DOHH2 (cell line): ENCODE measurements around the gene BCAS1.

Experiments
- H3F3A ChIP-seq: fragments of 200-600 bp; sonication (generic), shearing (Covaris generic); 2 replicates; pipeline ENCODE4 v1.6.0; 2016; ENCODE audit warnings: antibody characterized with exemption, mild to moderate bottlenecking; ENCODE audit not compliant: control insufficient read depth, insufficient read depth
- H3K27ac ChIP-seq: fragments of 200-600 bp; sonication (generic); 2 replicates; pipeline ENCODE4 v1.5.1; 2014; ENCODE audit warnings: low read depth, mild to moderate bottlenecking, low read length, moderate library complexity
- H3K27me3 ChIP-seq: fragments of 200-600 bp; sonication (generic); 2 replicates; pipeline ENCODE4 v1.6.1; 2014; ENCODE audit warnings: mild to moderate bottlenecking, low read length, mixed read lengths; ENCODE audit not compliant: control insufficient read depth
- H3K36me3 ChIP-seq: fragments of 200-600 bp; sonication (generic); 2 replicates; pipeline ENCODE4 v1.6.1; 2014; ENCODE audit warnings: mild to moderate bottlenecking, low read length, moderate library complexity, mixed read lengths; ENCODE audit not compliant: control insufficient read depth
- H3K4me1 ChIP-seq: fragments of 200-600 bp; sonication (generic); 2 replicates; pipeline ENCODE4 v1.6.1; 2014; ENCODE audit warnings: mild to moderate bottlenecking, low read length, mixed read lengths; ENCODE audit not compliant: control insufficient read depth
- H3K4me2 ChIP-seq: fragments of 200-600 bp; sonication (generic); 2 replicates; pipeline ENCODE4 v1.6.0; 2014; ENCODE audit warnings: mild to moderate bottlenecking, low read length, moderate library complexity
- H3K4me3 ChIP-seq: fragments of 200-600 bp; sonication (generic); 2 replicates; pipeline ENCODE4 v1.5.1; 2014; ENCODE audit warnings: mild to moderate bottlenecking, low read length, mixed read lengths
- H3K79me2 ChIP-seq: fragments of 200-600 bp; sonication (generic); 2 replicates; pipeline ENCODE4 v1.6.1; 2014; ENCODE audit warnings: mild to moderate bottlenecking, low read length, mixed read lengths; ENCODE audit not compliant: control insufficient read depth
- H3K9me2 ChIP-seq: fragments of 200-600 bp; sonication (generic); replicated peaks from 2 replicates; pipeline ENCODE4 v1.6.1; 2014; ENCODE audit warnings: mild to moderate bottlenecking, low read length, mixed read lengths; ENCODE audit not compliant: control insufficient read depth
- H3K9me3 ChIP-seq: fragments of 200-600 bp; sonication (generic); 2 replicates; pipeline ENCODE4 v1.6.1; 2014; ENCODE audit warnings: antibody characterized with exemption, low read length, mixed read lengths; ENCODE audit not compliant: control insufficient read depth, insufficient read depth
- H4K20me1 ChIP-seq: fragments of 200-600 bp; sonication (generic); 2 replicates; pipeline ENCODE4 v1.6.0; 2014; ENCODE audit warnings: low read depth, mild to moderate bottlenecking, antibody characterized with exemption, low read length, moderate library complexity; ENCODE audit not compliant: control insufficient read depth, insufficient read depth
- CTCF ChIP-seq: fragments of 200-600 bp; sonication (generic); IDR thresholded peaks from one replicate; pipeline ENCODE4 v1.5.1; 2014; ENCODE audit warnings: antibody characterized with exemption, mild to moderate bottlenecking, low read depth, low read length; ENCODE audit not compliant: poor library complexity, severe bottlenecking
- EZH2phosphoT487 ChIP-seq: fragments of 200-600 bp; sonication (generic); IDR thresholded peaks from 2 replicates; pipeline ENCODE4 v1.6.1; 2017; ENCODE audit warnings: borderline replicate concordance, mild to moderate bottlenecking, antibody characterized with exemption, low read length, moderate library complexity, mixed read lengths

The BCAS1 gene

GRCh38 chr20:53921443-53921973 lies 148.9 kb downstream of the BCAS1 start:
- Histone ChIP-seq H3F3A (peaks cover 44% of the 10 kb centered on the region), H3K79me2 (no peaks in the 10 kb centered on the region), H3K36me3 (peaks cover 4% of the 10 kb centered on the region), H3K9me3 (peaks cover 5% of the 10 kb centered on the region; the same call in 1 of the 2 replicates), H4K20me1 (no peaks in the 10 kb centered on the region), H3K4me2 (peak overlapping the region; percentile 73), H3K4me1 (peaks cover 80% of the 10 kb centered on the region), H3K27me3 (no peaks in the 10 kb centered on the region), H3K9me2 (no peaks in the 10 kb centered on the region), H3K27ac (peak overlapping the region; percentile 97), H3K4me3 (peak overlapping the region; percentile 43; the same call in 1 of the 2 replicates)
- TF ChIP-seq CTCF (no peak), EZH2phosphoT487 (no peak)

- Histone ChIP-seq H3F3A (peaks cover 37% of the 10 kb centered on the region), H3K4me3 (no peak overlapping the region), H4K20me1 (no peaks in the 10 kb centered on the region), H3K36me3 (peaks cover 4% of the 10 kb centered on the region), H3K9me3 (peaks cover 5% of the 10 kb centered on the region; the same call in 1 of the 2 replicates), H3K27ac (no peak overlapping the region), H3K79me2 (no peaks in the 10 kb centered on the region), H3K4me2 (0 out of 2 replicates have a peak overlapping the region, but pooled peaks have one; percentile 73), H3K27me3 (no peaks in the 10 kb centered on the region), H3K9me2 (no peaks in the 10 kb centered on the region), H3K4me1 (peaks cover 80% of the 10 kb centered on the region)
- TF ChIP-seq CTCF (no peak), EZH2phosphoT487 (no peak)
Observed at GRCh38 chr20:53920647-53921245, 149.6 kb downstream of the BCAS1 start.

- peaks cover 5% of the 10 kb centered on the region; the same call in 1 of the 2 replicates for H3K9me3 ChIP-seq
- H3K4me2 ChIP-seq: no peak overlapping the region
- H3K4me3 ChIP-seq: no peak overlapping the region
- H4K20me1 ChIP-seq: no peaks in the 10 kb centered on the region
- H3K4me1 ChIP-seq: peaks cover 80% of the 10 kb centered on the region
- H3K36me3 ChIP-seq: peaks cover 4% of the 10 kb centered on the region
- peaks cover 32% of the 10 kb centered on the region for H3F3A ChIP-seq
- no peak overlapping the region for H3K27ac ChIP-seq
- no peaks in the 10 kb centered on the region for H3K27me3 ChIP-seq
- H3K9me2 ChIP-seq: no peaks in the 10 kb centered on the region
- TF ChIP-seq CTCF (no peak), EZH2phosphoT487 (no peak)
- no peaks in the 10 kb centered on the region for H3K79me2 ChIP-seq
Observed at GRCh38 chr20:53919886-53920285, 150.5 kb downstream of the BCAS1 start.
